AG09309 (cell line): ENCODE measurements around the gene USP40.

Experiments used
- DNase-seq: peaks from one replicate; pipeline ENCODE4 v3.0.0-alpha.2; 2010; ENCODE audit warnings: low read depth
- H3K4me3 ChIP-seq: 2 replicates; pipeline ENCODE4 v1.5.1; 2011; ENCODE audit warnings: mild to moderate bottlenecking, low read depth, low read length, moderate library complexity; ENCODE audit not compliant: control insufficient read depth
- CTCF ChIP-seq: IDR thresholded peaks from 2 replicates; pipeline ENCODE4 v1.5.1; 2011; ENCODE audit warnings: mild to moderate bottlenecking, low read depth, low read length, inconsistent platforms; ENCODE audit not compliant: insufficient read depth, control insufficient read depth; ENCODE audit errors: missing control alignments

Gene USP40

DNA sequence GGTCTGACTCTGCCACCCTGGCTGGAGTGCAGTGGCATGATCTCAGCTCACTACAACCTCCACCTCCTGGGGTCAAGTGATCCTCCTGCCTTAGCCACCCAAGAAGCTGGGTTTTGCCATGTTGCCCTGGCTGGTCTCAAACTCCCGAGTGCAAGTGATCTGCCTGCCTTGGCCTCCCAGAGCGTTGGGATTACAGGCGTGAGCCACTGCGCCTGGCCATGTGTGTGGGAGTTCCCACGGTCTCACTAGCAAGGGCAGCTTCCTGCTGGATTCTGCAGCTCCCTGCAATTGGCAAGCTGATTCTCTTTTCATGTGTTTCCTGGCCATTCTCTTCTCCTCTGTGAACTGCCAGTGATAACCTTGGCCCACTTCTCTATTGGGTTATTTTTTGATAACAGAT lies 84.0 kb downstream of the USP40 start:
- H3K4me3 ChIP-seq: no peak overlapping the region
- no peak for DNase-seq

DNA sequence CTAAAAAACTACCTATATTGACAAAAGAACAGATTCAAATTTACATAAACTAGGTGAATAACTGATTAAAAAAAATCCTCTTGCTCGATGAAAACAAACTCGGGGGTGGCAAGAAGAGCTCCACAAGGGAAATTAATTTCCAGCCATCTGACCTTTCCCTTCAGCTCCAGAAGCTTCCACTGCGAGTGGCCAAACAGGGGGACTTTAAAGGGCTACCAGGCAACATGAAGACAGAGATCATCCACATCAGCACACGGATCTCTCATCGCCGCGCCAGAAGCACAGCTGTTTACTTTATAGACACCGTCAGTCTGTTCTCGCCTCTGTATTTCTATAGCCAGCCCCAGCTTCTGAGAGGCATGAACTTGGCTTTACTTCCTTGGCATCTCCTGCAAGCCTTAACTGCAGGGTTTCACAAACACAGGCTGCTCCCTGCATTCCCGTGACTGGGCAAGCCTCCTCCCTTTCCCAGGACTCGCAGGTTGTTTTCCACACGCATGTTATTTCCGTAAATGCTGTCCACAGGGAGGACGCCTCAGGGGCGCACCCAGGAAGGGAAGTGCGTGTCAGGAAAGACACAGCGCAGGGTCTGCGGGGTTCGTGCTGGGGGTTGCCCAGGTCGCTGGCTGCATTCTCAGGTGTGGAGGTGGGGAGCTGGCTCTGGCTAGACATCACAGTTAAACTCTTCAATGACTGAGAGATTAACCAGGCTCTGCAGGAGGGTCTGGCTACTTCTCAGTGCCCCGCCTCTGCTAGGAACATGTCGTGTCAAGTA lies 85.0 kb downstream of the USP40 start:
- H3K4me3 ChIP-seq: no peak overlapping the region
- no peak for DNase-seq
- no peak for TF ChIP-seq CTCF

More for the DNA sequence above, 84.0 kb downstream of the USP40 start:
- no peak for TF ChIP-seq CTCF

DNA sequence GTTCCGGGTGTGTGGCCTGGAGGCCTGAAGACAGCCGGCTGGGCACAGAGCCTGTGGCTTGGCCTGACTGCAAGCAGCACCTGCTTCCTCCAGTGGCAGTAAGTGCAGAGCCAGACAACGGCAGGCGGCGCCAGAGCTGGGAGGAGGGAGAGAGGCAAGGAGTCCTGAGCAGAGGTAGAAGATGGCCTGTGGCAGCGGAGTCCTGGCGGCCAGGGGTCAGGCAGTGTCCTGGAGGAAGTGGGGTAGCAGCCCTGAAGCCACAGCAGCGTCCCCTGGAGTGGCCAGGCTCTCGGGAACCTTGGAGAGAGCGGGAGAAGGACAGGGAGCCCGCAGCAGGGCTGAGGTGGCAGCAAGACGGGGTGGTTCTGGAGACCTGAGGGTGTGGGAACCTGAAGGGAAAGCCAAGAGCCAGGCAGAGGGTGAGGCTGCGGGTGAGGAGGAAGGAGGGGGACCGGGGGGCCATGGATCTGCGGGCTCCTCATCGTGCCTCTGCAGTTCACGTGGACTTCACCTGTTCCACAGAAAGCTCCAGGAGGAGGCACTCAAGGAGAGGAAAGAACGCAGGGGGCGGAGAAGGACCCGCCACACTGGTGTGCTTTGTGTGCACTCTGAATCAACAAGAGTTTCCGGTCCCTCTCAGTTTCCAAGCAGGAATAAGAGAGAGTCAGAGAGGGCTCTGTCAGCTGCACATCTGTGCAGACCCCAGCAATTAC lies 85.9 kb downstream of the USP40 start:
- no peak overlapping the region for H3K4me3 ChIP-seq
- no peak for TF ChIP-seq CTCF

DNA sequence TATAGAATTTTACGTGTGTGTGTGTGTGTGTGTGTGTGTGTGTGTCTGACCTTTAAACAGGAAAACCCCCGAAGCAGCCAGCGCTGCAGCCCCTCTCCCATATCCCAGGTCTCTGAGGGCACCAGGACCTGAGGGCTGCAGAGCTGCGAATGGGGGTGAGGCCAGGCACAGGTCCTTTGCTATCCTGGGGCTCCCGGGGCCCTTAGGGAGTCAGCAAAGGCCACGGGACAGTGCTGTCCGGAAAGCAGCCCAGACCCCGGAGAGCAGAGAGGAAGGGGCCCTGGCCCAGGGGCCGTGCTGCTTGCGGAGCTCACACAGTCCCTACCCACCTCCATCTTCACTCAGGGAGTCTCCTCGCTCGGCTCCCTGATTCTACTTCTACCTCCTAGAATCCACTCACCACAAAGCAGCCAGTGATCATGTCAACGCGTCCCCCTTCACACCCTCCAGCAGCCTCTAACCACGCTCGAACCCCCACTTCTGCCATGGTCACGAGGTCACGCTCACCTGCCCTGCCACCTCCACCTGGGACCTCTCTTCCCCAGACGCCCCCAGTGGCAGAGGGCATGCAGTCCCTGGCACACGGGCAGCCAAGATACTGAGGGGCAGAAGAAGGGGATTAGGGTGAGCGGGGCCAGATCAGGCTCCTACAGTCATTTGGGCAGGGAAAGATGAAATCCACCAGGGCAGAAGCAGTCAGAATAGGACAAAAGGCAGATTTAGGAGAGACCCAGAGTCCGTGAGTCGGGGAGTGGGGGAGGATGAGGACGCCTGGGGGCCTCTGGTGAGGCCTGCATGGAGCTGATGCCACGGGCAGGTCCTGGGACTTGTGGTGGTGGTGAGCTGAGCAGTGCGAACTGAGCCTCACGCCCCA lies 86.7 kb downstream of the USP40 start:
- no peak for TF ChIP-seq CTCF
- no peak for DNase-seq
- no peak overlapping the region for H3K4me3 ChIP-seq

More for the DNA sequence above, 85.9 kb downstream of the USP40 start:
- no peak for DNase-seq

DNA sequence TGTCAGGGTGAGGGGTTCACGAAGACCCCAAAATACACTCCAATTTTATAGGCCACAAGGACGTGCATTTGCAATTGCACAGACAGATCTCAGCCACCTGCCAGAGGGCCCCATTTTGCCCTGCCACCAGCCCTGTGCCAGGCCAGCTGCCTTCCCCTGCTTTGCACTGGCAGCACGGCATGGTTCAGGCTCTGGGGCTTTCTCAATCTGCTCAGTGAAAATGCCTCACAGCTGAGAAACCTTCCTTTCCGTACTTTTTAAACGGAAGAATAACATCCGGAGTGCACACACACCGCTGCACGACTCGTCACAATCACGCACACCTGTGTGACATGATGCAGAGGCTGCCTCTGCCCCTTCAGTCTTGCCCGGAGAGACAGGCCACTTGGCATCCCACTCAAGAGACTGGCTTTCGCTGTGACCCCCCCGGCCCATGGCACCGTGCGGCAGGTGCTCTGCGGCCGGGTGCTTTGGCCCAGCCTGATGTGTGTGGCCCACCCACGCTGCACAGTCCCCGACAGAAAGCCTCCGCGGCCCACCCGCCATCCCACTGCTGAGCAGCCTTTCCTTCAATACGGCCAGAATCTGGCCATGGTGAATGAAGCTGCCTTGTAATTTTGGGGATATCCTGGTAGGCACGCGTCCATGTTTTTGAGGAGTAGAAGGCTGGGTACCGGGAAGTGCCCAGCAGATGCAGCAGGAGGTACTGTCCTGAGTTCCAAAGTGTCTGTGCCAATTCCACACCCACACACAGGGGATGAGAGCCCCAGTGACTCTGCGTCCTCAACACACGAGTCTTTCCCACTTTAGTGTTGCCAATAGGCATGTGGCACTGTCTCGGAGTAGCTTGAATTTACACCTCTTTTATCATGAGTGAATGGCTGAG lies 88.8 kb downstream of the USP40 start:
- no peak for TF ChIP-seq CTCF
- DNase-seq: no peak
- no peak overlapping the region for H3K4me3 ChIP-seq
